Large intestine (tissue), 3 donors: ENCODE measurements around the gene FOXRED1. TPM values are rescaled to one million over a fixed set of nuclear protein-coding genes. Genes with fewer than 3 reads are reported as not detected.
"Not testable (repeated sequence)": the region's sequence is repeated elsewhere in the genome, so short reads cannot be mapped to it uniquely, and the experiment has no call there.

ENCODE experiments used
- DNase-seq, 2 donors: peaks; one replicate each; pipeline versions ENCODE4 v3.0.0 to v3.0.0-alpha.2; 2013
- H3K27ac ChIP-seq: one replicate; pipeline ENCODE4 v1.5.1; 2013; ENCODE audit warnings: low read length
- H3K27me3 ChIP-seq: 2 replicates; pipeline ENCODE4 v1.6.1; 2013; ENCODE audit warnings: low read length; ENCODE audit not compliant: control insufficient read depth, insufficient read depth
- H3K36me3 ChIP-seq: 2 replicates; pipeline ENCODE4 v1.6.1; 2013; ENCODE audit warnings: low read length; ENCODE audit not compliant: control insufficient read depth, insufficient read depth
- H3K4me1 ChIP-seq: one replicate; pipeline ENCODE4 v1.6.1; 2013; ENCODE audit warnings: low read length; ENCODE audit not compliant: control insufficient read depth, insufficient read depth
- H3K4me3 ChIP-seq: one replicate; pipeline ENCODE4 v1.5.1; 2013; ENCODE audit warnings: low read length
- H3K9me3 ChIP-seq: one replicate; pipeline ENCODE4 v1.6.1; 2013; ENCODE audit warnings: mild to moderate bottlenecking, low read depth, low read length, moderate library complexity; ENCODE audit not compliant: control insufficient read depth
- WGBS: methylation state at CpG from one replicate; pipeline ENCODE4 v1.1.5; 2013; ENCODE audit warnings: low lambda C conversion rate; ENCODE audit not compliant: insufficient coverage; 5-methylcytosine and 5-hydroxymethylcytosine counted together
- polyA plus RNA-seq: library from polyadenylated mRNA; unstranded; fragments of 120-200 nt; gene quantifications from one replicate; pipeline ENCODE4 v1.2.1, GENCODE V29; 2013

The FOXRED1 gene
- polyA plus RNA-seq, 1 donor: 39.4 TPM

- DNase-seq, H3K27ac ChIP-seq, H3K27me3 ChIP-seq, H3K9me3 ChIP-seq, H3K4me1 ChIP-seq, H3K4me3 ChIP-seq: not testable (repeated sequence)
- H3K36me3 ChIP-seq: peaks cover 13% of the 10 kb centered on the region
- WGBS: no CpG with 5 or more reads among the region's 4 CpGs
Measured at GRCh38 chr11:126308771-126309170, 39.8 kb downstream of the FOXRED1 start.

- Histone ChIP-seq H3K4me3 (no peak overlapping the region), H3K9me3 (no peaks in the 10 kb centered on the region), H3K27me3 (no peaks in the 10 kb centered on the region), H3K36me3 (peaks cover 15% of the 10 kb centered on the region), H3K4me1 (no peaks in the 10 kb centered on the region), H3K27ac (no peak overlapping the region)
- peak; percentile 59 to 60 for DNase-seq
- 90% methylated on average over 4 of the region's 12 CpGs for WGBS
Measured at GRCh38 chr11:126310200-126310991, 41.4 kb downstream of the FOXRED1 start.

GRCh38 chr11:126310992-126311310, 42.0 kb downstream of the FOXRED1 start:
- Histone ChIP-seq H3K4me3 (no peak overlapping the region), H3K9me3 (no peaks in the 10 kb centered on the region), H3K27me3 (no peaks in the 10 kb centered on the region), H3K27ac (no peak overlapping the region), H3K4me1 (no peaks in the 10 kb centered on the region), H3K36me3 (peaks cover 15% of the 10 kb centered on the region)
- no CpG with 5 or more reads among the region's 6 CpGs for WGBS
- no peak for DNase-seq

GRCh38 chr11:126311401-126312291, 42.7 kb downstream of the FOXRED1 start:
- DNase-seq: no peak
- no peaks in the 10 kb centered on the region for H3K4me1 ChIP-seq
- no peaks in the 10 kb centered on the region for H3K9me3 ChIP-seq
- no peaks in the 10 kb centered on the region for H3K27me3 ChIP-seq
- H3K27ac ChIP-seq: no peak overlapping the region
- 88% methylated on average over 1 of the region's 14 CpGs for WGBS
- H3K36me3 ChIP-seq: peaks cover 15% of the 10 kb centered on the region
- H3K4me3 ChIP-seq: no peak overlapping the region

GRCh38 chr11:126312961-126313360, 44.0 kb downstream of the FOXRED1 start:
- DNase-seq: peak in 1 of 2 donors; percentile 45
- Histone ChIP-seq H3K27ac (no peak overlapping the region), H3K27me3 (no peaks in the 10 kb centered on the region), H3K4me3 (no peak overlapping the region), H3K9me3 (no peaks in the 10 kb centered on the region), H3K4me1 (peaks cover 7% of the 10 kb centered on the region), H3K36me3 (peaks cover 15% of the 10 kb centered on the region)
- WGBS: no CpG with 5 or more reads among the region's 8 CpGs

- Histone ChIP-seq H3K4me1 (peaks cover 11% of the 10 kb centered on the region), H3K9me3 (no peaks in the 10 kb centered on the region), H3K27me3 (no peaks in the 10 kb centered on the region), H3K36me3 (peaks cover 15% of the 10 kb centered on the region), H3K27ac (no peak overlapping the region), H3K4me3 (no peak overlapping the region)
- WGBS: no CpG with 5 or more reads among the region's 5 CpGs
- DNase-seq: no peak
Measured at GRCh38 chr11:126313826-126314225, 44.9 kb downstream of the FOXRED1 start.

- no peak for DNase-seq
- Histone ChIP-seq H3K4me3 (no peak overlapping the region), H3K9me3 (no peaks in the 10 kb centered on the region), H3K36me3 (peaks cover 6% of the 10 kb centered on the region), H3K27me3 (no peaks in the 10 kb centered on the region), H3K27ac (peak overlapping the region; percentile 66), H3K4me1 (peaks cover 16% of the 10 kb centered on the region)
- no CpG with 5 or more reads among the region's 1 CpG for WGBS
Measured at GRCh38 chr11:126317432-126317755, 48.4 kb downstream of the FOXRED1 start.

GRCh38 chr11:126317756-126318573, 49.0 kb downstream of the FOXRED1 start:
- H3K4me1 ChIP-seq: peaks cover 16% of the 10 kb centered on the region
- H3K9me3 ChIP-seq: no peaks in the 10 kb centered on the region
- DNase-seq: peak; percentile 31 to 43
- no peak overlapping the region for H3K4me3 ChIP-seq
- no CpG with 5 or more reads among the region's 14 CpGs for WGBS
- peak overlapping the region; percentile 66 for H3K27ac ChIP-seq
- H3K36me3 ChIP-seq: peaks cover 6% of the 10 kb centered on the region
- no peaks in the 10 kb centered on the region for H3K27me3 ChIP-seq

GRCh38 chr11:126318574-126319373, 49.8 kb downstream of the FOXRED1 start:
- peaks cover 6% of the 10 kb centered on the region for H3K36me3 ChIP-seq
- peaks cover 16% of the 10 kb centered on the region for H3K4me1 ChIP-seq
- peak overlapping the region; percentile 66 for H3K27ac ChIP-seq
- no peaks in the 10 kb centered on the region for H3K9me3 ChIP-seq
- H3K4me3 ChIP-seq: no peak overlapping the region
- peak; percentile 36 to 54 for DNase-seq
- no peaks in the 10 kb centered on the region for H3K27me3 ChIP-seq
- WGBS: no CpG with 5 or more reads among the region's 9 CpGs
